ENCODE results near the gene TCEA2. TPM values are rescaled to one million over a fixed set of nuclear protein-coding genes. Genes with fewer than 3 reads are reported as not detected.

TCEA2 gene
- total RNA-seq, 4 donors from 2014 or later = 22.8 to 59.0 (median 43.6) TPM

GRCh38 chr20:64077094-64077493 is 14.1 kb downstream of the TCEA2 start:
- H3K27ac ChIP-seq (replicated peaks in 1 of 4) = no peak overlapping the region

GRCh38 chr20:64077541-64077875 is 14.5 kb downstream of the TCEA2 start:
- peaks cover 26 to 39% (median 27%) of the 10 kb centered on the region in 4 donors for H3K4me1 ChIP-seq
- DNase-seq (ENCODE audit: extremely low spot score) = no peak
- TF ChIP-seq POLR2A (IDR thresholded peaks at IDR 0.05; ENCODE audit: low read depth) = no peak
- TF ChIP-seq, protein P1, sequence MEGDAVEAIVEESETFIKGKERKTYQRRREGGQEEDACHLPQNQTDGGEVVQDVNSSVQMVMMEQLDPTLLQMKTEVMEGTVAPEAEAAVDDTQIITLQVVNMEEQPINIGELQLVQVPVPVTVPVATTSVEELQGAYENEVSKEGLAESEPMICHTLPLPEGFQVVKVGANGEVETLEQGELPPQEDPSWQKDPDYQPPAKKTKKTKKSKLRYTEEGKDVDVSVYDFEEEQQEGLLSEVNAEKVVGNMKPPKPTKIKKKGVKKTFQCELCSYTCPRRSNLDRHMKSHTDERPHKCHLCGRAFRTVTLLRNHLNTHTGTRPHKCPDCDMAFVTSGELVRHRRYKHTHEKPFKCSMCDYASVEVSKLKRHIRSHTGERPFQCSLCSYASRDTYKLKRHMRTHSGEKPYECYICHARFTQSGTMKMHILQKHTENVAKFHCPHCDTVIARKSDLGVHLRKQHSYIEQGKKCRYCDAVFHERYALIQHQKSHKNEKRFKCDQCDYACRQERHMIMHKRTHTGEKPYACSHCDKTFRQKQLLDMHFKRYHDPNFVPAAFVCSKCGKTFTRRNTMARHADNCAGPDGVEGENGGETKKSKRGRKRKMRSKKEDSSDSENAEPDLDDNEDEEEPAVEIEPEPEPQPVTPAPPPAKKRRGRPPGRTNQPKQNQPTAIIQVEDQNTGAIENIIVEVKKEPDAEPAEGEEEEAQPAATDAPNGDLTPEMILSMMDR (IDR thresholded peaks at IDR 0.05) = no peak
- no peak for TF ChIP-seq POLR2AphosphoS5 (IDR thresholded peaks at IDR 0.05)
- no peak for TF ChIP-seq EP300 (IDR thresholded peaks at IDR 0.05)
- intact Hi-C loops (cut with DNase I) = no loop called here
- H3K36me3 ChIP-seq = peaks cover 5 to 24% (median 22%) of the 10 kb centered on the region in 4 donors
- WGBS = no CpG with 5 or more reads among the region's 7 CpGs
- no peak overlapping the region for H3K27ac ChIP-seq (replicated peaks in 1 of 4)
- H3K9me3 ChIP-seq = no peaks in the 10 kb centered on the region
- peaks cover 0 to 5% (median 0%) of the 10 kb centered on the region in 4 donors for H3K27me3 ChIP-seq
- H3K4me3 ChIP-seq = peak overlapping the region; percentile 67 to 86 (median 76)

More at GRCh38 chr20:64077094-64077493, 14.1 kb downstream of the TCEA2 start:
- DNase-seq (ENCODE audit: extremely low spot score) = no peak
- peak overlapping the region; percentile 67 to 86 (median 76) for H3K4me3 ChIP-seq
- peaks cover 26 to 35% (median 26%) of the 10 kb centered on the region in 4 donors for H3K4me1 ChIP-seq
- intact Hi-C loops (cut with DNase I) = no loop called here
- no peaks in the 10 kb centered on the region for H3K9me3 ChIP-seq
- peaks cover 6 to 28% (median 26%) of the 10 kb centered on the region in 4 donors for H3K36me3 ChIP-seq
- peaks cover 0 to 1% (median 0%) of the 10 kb centered on the region in 4 donors for H3K27me3 ChIP-seq
- no peak for TF ChIP-seq POLR2AphosphoS5 (IDR thresholded peaks at IDR 0.05)
- TF ChIP-seq POLR2A (IDR thresholded peaks at IDR 0.05; ENCODE audit: low read depth) = no peak
- TF ChIP-seq, protein P1 (IDR thresholded peaks at IDR 0.05) = no peak
- no peak for TF ChIP-seq EP300 (IDR thresholded peaks at IDR 0.05)
- no CpG with 5 or more reads among the region's 8 CpGs for WGBS

DNA sequence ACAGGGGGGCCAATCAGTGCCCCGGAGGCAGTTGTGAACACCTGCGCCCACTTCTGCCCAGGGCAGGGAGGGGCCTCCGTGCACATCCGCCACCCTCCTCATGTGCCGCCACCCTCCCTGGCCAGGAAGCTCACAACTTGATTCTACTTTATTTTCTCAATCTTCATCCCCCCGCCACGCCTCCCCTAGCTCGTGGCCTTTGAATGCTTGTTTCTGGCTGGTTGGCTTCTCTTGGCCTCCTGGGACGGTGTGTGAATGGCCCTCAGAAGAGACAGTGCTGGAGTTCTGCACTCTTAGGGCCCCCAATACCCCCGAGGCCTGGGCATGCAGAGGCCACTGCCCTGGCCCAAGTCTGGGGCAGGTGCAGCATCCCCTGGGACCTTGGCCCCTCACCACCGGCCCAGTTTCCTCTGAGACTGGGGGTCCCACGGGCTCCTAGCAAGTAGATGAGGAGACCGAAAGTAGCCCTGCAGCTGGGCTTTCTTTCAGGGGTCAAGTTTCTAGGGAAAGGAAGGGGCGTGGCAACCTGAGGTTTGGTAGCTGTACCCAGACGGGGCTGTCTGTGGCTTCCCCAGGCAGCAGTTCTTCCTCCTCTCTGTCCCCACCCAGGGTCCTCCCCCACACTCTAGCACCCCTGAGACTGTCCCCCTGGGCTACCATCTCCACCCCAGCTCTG is 15.0 kb downstream of the TCEA2 start:
- Histone ChIP-seq H3K27me3 (peaks cover 0 to 10% (median 0%) of the 10 kb centered on the region in 4 donors), H3K4me3 (peak overlapping the region; percentile 67 to 86 (median 76)), H3K4me1 (peaks cover 27 to 43% (median 30%) of the 10 kb centered on the region in 4 donors), H3K27ac (replicated peaks in 1 of 4) (no peak overlapping the region), H3K9me3 (no peaks in the 10 kb centered on the region), H3K36me3 (peaks cover 0 to 19% (median 17%) of the 10 kb centered on the region in 4 donors)
- intact Hi-C loops (cut with DNase I) = no loop called here
- 52% methylated on average over 9 of the region's 15 CpGs for WGBS
- TF ChIP-seq, protein P1 (IDR thresholded peaks at IDR 0.05) = no peak
- TF ChIP-seq EP300 (IDR thresholded peaks at IDR 0.05) (no peak), POLR2A (IDR thresholded peaks at IDR 0.05; ENCODE audit: low read depth) (no peak), POLR2AphosphoS5 (IDR thresholded peaks at IDR 0.05) (no peak)
- DNase-seq (ENCODE audit: extremely low spot score) = no peak

- peak overlapping the region; percentile 58 to 80 (median 70) for H3K27ac ChIP-seq (replicated peaks in 1 of 4)
- peak overlapping the region; percentile 67 to 86 (median 76) for H3K4me3 ChIP-seq
- no peak for DNase-seq (ENCODE audit: extremely low spot score)
- 11% methylated on average over 4 of the region's 4 CpGs for WGBS
- peaks cover 33 to 51% (median 39%) of the 10 kb centered on the region in 4 donors for H3K4me1 ChIP-seq
- H3K36me3 ChIP-seq = peaks cover 0 to 12% (median 8%) of the 10 kb centered on the region in 4 donors
- TF ChIP-seq, protein P1 (IDR thresholded peaks at IDR 0.05) = no peak
- TF ChIP-seq EP300 (IDR thresholded peaks at IDR 0.05) (no peak), POLR2A (IDR thresholded peaks at IDR 0.05; ENCODE audit: low read depth) (no peak)
- no peaks in the 10 kb centered on the region for H3K9me3 ChIP-seq
- H3K27me3 ChIP-seq = peaks cover 0 to 19% (median 3%) of the 10 kb centered on the region in 4 donors
- intact Hi-C loops (cut with DNase I) = no loop called here
These were observed 15.9 kb downstream of the TCEA2 start for GRCh38 chr20:64078934-64079272.

Data from esophagus muscularis mucosa (tissue), 4 donors.